Gastrocnemius medialis (tissue), 4 donors: Measurements from ENCODE around the gene THRB. TPM values are rescaled to one million over a fixed set of nuclear protein-coding genes. Genes with fewer than 3 reads are reported as not detected.
"Not testable (repeated sequence)": the region's sequence is repeated elsewhere in the genome, so short reads cannot be mapped to it uniquely, and the experiment has no call there.

Source experiments
- ATAC-seq, 2 donors: fragments of 150-250 bp; one replicate each; pipeline ENCODE4 v1.9.1; 2016
- DNase-seq, 2 donors: peaks; one replicate each; pipeline ENCODE4 v3.0.0-alpha.2; 2019
- H3K27ac ChIP-seq, 4 donors: fragments of 200-600 bp; sonication (generic); 1 replicate in 1 of 4; 2 replicates in 3 of 4; pipeline ENCODE4 v1.5.1; 2016 to 2018; ENCODE audit warnings: mild to moderate bottlenecking in 2 of 4, moderate library complexity in 1 of 4
- H3K27me3 ChIP-seq, 3 donors: fragments of 200-600 bp; sonication (generic) in 2 of 3; 1 replicate in 1 of 3; 2 replicates in 2 of 3; pipeline versions ENCODE4 v1.5.1 to v1.6.0; 2016 to 2019; ENCODE audit warnings: mild to moderate bottlenecking in 1 of 3, moderate library complexity in 1 of 3
- H3K36me3 ChIP-seq, 2 donors: fragments of 200-600 bp; sonication (generic) in 1 of 2; one replicate each; pipeline ENCODE4 v1.5.1; 2017 to 2018
- H3K4me1 ChIP-seq, 2 donors: fragments of 200-600 bp; sonication (generic) in 1 of 2; one replicate each; pipeline ENCODE4 v1.5.1; 2016 to 2017; ENCODE audit warnings: mild to moderate bottlenecking in 2 of 2
- H3K4me3 ChIP-seq, 4 donors: fragments of 200-600 bp; sonication (generic) in 3 of 4; 1 replicate in 1 of 4; 2 replicates in 3 of 4; pipeline ENCODE4 v1.5.1; 2016 to 2019; ENCODE audit warnings: mild to moderate bottlenecking in 2 of 4
- H3K9me3 ChIP-seq, 3 donors: fragments of 200-600 bp; sonication (generic) in 2 of 3; 1 replicate in 1 of 3; 2 replicates in 2 of 3; pipeline ENCODE4 v1.5.1; 2016 to 2019
- CTCF ChIP-seq, 5 experiments: fragments of 450-650 bp in 3 of 5; fragments of 200-600 bp in 2 of 5; sonication (generic) in 2 of 5; IDR thresholded peaks in 4 of 5; conservative IDR thresholded peaks in 1 of 5; 1 replicate in 4 of 5; 2 replicates in 1 of 5; pipeline ENCODE4 v1.5.1; 2016 to 2019; ENCODE audit warnings: antibody characterized with exemption in 5 of 5, mild to moderate bottlenecking in 3 of 5, moderate library complexity in 3 of 5
- POLR2A ChIP-seq, 2 donors: fragments of 450-650 bp; IDR thresholded peaks; one replicate each; pipeline ENCODE4 v1.6.1; 2017; ENCODE audit warnings: antibody characterized with exemption in 2 of 2, mild to moderate bottlenecking in 2 of 2, moderate library complexity in 2 of 2
- in situ Hi-C, 4 donors: fragments of 200-750 bp; cut with MboI; loops; one replicate each; pipeline versions ENCODE4 v1.15.0 to v1.8.0; 2017; ENCODE audit warnings: low sequenced_read_pairs in 4 of 4
- intact Hi-C: fragments of 100-400 bp; cut with DNase I; formaldehyde crosslinking; loops from one replicate; pipeline ENCODE4 v1.15.1; 2023; ENCODE audit warnings: low total_unique reads
- total RNA-seq, 4 donors: library from RNA; depleted of rRNA; stranded (reverse); fragments of >200 nt; gene quantifications; one replicate each; pipeline versions ENCODE4 v1.1.0 to v1.2.3, GENCODE V29; 2016

Gene THRB
- total RNA-seq, 4 donors from 2014 or later, result 20.1 to 60.0 (median 25.3) TPM

DNA sequence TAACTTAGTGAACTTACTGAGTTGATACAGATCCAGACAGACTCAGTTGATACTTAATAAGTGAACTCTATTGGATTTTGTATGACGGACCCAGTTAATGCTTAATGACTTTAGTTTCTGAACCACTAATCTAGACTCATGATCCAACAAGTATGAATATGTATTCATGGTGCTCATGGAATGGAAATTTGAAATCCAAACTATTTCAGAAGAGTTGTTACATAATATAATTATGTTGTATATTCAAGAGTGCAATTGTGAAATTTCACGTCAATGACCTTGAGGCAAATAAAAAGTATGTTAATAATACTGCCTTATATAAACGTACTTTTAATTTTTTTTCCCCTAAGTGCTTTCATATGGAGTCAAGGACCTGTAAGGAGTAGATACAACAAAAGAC, 78.8 kb downstream of the THRB start:
- ATAC-seq (no peak), DNase-seq (no peak)
- intact Hi-C loops, result no loop called here
- Histone ChIP-seq H3K4me1 (peaks cover 34 to 43% of the 10 kb centered on the region in 2 donors), H3K9me3 (no peaks in the 10 kb centered on the region), H3K27ac (no peak overlapping the region), H3K36me3 (no peaks in the 10 kb centered on the region), H3K4me3 (no peak overlapping the region), H3K27me3 (no peaks in the 10 kb centered on the region)
- in situ Hi-C loops, result no loop called here
- TF ChIP-seq POLR2A (IDR thresholded peaks at IDR 0.05), result no peak
- TF ChIP-seq CTCF (IDR thresholded peaks at IDR 0.05 in 4 of 5, conservative IDR thresholded peaks at IDR 0.05 in 1 of 5), result no peak

GRCh38 chr3:24413662-24414061, 81.0 kb downstream of the THRB start:
- intact Hi-C loops, H3K9me3 ChIP-seq, H3K36me3 ChIP-seq, DNase-seq, ATAC-seq, H3K27ac ChIP-seq, H3K27me3 ChIP-seq, in situ Hi-C loops, H3K4me3 ChIP-seq: not testable (repeated sequence)
- H3K4me1 ChIP-seq, result peaks cover 15 to 25% of the 10 kb centered on the region in 2 donors

GRCh38 chr3:24410860-24411259, 83.8 kb downstream of the THRB start:
- Histone ChIP-seq H3K27me3 (no peaks in the 10 kb centered on the region), H3K9me3 (no peaks in the 10 kb centered on the region), H3K4me3 (no peak overlapping the region), H3K36me3 (no peaks in the 10 kb centered on the region), H3K27ac (no peak overlapping the region), H3K4me1 (peaks cover 14 to 19% of the 10 kb centered on the region in 2 donors)
- intact Hi-C loops, result no loop called here
- in situ Hi-C loops, result no loop called here
- DNase-seq, result no peak
- TF ChIP-seq POLR2A (IDR thresholded peaks at IDR 0.05), result no peak
- TF ChIP-seq CTCF (IDR thresholded peaks at IDR 0.05 in 4 of 5, conservative IDR thresholded peaks at IDR 0.05 in 1 of 5), result no peak
- ATAC-seq, result no peak

DNA sequence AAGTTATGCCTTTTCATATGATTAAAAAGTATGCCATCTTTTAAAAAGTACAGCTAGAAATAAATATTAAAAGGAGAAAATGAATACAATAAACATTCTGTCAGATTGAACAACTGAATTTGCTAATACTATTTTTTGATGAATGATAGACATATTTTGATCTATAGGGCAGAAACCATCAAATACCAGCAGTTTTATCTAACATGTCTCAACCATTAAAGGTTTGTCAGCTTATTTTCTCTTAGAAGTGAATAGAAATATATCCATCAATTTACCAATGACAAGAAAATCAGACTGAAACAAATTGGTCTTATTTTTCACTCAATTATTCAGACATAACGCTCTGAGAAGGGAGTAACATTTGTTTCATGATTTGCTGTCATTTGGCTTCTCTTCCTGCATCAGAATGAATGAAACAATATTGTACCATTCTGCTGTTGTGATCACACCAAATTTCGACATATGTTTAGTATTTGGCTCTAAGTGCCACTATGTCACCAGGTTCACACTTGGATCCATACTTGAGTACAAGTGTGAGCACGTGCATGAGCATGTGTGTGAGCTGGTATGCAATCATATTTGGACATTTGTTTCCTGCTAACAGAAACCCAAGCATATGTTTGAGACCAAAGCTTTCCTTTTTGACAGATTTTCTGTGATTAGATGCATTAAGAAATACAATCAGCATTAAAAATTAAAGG, 86.5 kb downstream of the THRB start:
- DNase-seq, result no peak
- H3K27ac ChIP-seq, result no peak overlapping the region
- intact Hi-C loops (no loop called here), in situ Hi-C loops (no loop called here)
- H3K4me1 ChIP-seq, result peaks cover 14 to 19% of the 10 kb centered on the region in 2 donors
- no peak for TF ChIP-seq POLR2A (IDR thresholded peaks at IDR 0.05)
- TF ChIP-seq CTCF (IDR thresholded peaks at IDR 0.05 in 4 of 5, conservative IDR thresholded peaks at IDR 0.05 in 1 of 5), result no peak
- no peak overlapping the region for H3K4me3 ChIP-seq
- ATAC-seq, result no peak
- no peaks in the 10 kb centered on the region for H3K27me3 ChIP-seq
- H3K36me3 ChIP-seq, result no peaks in the 10 kb centered on the region
- no peaks in the 10 kb centered on the region for H3K9me3 ChIP-seq

GRCh38 chr3:24406900-24407299, 87.8 kb downstream of the THRB start:
- Histone ChIP-seq H3K36me3 (no peaks in the 10 kb centered on the region), H3K4me3 (no peak overlapping the region), H3K27me3 (no peaks in the 10 kb centered on the region), H3K4me1 (peaks cover 16 to 19% of the 10 kb centered on the region in 2 donors), H3K9me3 (no peaks in the 10 kb centered on the region), H3K27ac (no peak overlapping the region)
- DNase-seq, result no peak
- TF ChIP-seq POLR2A (IDR thresholded peaks at IDR 0.05) (no peak), CTCF (IDR thresholded peaks at IDR 0.05 in 4 of 5, conservative IDR thresholded peaks at IDR 0.05 in 1 of 5) (no peak)
- ATAC-seq, result no peak
- intact Hi-C loops (no loop called here), in situ Hi-C loops (no loop called here)
